Smooth muscle cell of the brain vasculature (primary cell): ENCODE data around the gene IER3.

ENCODE experiments used
- DNase-seq: peaks from one replicate; pipeline ENCODE4 v3.0.0-alpha.2; 2012; ENCODE audit warnings: low read depth, low spot score

Gene IER3, protein sequence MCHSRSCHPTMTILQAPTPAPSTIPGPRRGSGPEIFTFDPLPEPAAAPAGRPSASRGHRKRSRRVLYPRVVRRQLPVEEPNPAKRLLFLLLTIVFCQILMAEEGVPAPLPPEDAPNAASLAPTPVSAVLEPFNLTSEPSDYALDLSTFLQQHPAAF

DNA sequence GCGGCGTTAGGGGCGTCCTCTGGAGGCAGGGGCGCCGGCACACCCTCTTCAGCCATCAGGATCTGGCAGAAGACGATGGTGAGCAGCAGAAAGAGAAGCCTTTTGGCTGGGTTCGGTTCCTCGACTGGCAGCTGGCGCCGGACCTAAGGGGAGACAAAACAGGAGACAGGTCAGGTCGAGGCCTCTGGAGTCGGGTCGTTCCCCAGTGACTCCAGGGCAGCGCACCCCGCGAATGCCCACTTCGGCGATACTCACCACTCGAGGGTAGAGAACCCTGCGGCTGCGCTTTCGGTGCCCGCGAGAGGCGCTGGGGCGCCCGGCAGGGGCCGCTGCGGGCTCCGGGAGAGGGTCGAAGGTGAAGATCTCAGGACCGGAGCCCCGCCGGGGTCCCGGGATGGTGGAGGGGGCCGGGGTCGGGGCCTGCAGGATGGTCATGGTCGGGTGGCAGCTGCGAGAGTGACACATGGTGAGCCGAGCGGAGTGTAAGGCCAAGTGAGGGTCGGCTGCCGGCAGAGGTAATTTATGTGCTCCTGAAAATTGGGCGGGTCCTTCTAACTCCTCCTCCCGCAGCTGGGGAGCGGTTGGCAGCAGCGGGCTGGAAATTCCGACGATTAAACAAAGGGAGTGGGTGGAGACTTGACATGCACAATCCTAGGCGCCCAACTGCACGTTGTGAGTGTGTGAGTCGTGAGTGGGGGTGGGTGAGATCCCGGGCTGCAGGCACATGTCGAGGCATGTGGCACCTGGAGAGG, at the start of gene IER3:
Gene IER3 (minus strand): TSS at position 494 of the 752 bp plus-strand sequence. CDS start 29 bp downstream, at position 465.
- peak; percentile 61 for DNase-seq

DNA sequence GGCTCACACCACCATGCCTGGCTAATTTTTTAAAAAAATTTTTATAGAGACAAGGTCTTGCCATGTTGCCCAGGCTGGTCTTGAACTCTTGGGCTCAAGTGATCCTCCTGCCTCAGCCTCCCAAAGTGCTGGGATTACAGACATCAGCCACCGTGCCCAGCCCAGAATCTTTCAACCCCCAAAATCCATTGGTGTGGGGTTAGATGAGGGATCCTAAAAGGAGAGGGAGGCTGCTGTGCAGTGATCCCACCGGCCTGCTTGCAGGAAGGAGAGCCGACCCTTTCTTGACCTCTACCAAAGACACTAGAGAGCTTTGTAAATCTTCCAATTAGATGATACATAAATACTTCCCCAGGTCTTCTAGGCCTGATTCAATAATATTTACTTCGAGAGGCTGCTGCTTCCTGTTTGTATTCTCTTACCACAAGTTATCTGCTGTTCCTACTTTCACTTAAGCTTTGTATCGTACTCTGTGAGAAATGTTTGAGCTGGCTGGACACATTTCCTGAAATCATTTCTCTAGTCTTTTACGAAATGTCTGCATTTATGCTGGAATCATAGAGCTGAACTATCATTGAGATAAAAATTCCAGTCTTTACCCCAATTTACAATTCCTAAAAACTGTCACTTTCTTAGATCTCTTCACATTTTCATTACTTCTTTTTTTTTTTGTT, 49.3 kb upstream of the IER3 start:
- no peak for DNase-seq

DNA sequence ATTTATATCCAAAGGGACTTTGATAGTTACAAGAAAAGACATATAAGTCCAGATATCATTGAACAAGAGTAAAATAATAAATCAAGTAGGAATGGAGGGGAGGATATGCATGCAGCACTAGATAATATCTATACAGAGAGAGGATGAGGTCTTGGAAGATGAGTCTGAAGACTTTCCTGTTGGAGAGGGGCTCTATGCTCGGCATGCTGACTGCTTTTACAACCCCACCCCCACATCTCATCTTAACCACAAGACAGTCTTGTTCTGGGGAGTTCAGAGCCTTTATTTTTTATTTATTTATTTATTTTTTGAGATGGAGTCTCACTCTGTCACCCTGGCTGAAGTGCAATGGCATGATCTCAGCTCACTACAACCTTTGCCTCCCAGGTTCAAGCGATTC, 48.4 kb upstream of the IER3 start:
- DNase-seq = no peak

DNA sequence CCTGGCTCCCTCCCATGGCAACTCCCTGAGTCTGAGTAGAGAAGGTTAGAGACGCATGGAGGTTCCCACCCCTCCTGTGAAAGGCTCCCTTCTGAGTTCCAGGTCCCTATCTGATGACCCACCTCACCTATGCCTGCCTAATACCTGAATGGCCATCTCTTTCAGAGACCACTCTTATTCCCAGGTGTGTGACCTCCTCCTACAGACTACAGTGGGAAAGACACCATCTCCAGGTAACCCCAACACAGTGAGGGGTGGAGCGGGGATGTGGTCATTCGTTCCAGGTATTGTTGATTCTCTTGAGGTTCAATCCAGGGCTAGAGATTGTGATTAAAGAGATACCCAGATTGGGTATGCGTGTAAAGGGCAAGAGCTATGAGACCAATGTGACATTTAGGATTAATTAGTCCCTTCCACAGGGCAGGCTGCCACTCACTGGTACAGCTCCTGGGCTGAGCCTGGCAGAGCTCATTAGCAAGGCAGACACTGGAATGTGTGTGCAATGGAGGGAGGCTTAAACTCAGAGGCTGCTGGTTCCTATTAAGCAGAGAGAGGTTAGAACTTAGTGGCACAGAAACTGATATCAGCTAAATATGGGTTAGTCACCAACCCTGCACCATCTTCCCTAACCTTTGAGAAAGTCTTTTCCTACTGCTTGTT, 46.5 kb upstream of the IER3 start:
- no peak for DNase-seq

DNA sequence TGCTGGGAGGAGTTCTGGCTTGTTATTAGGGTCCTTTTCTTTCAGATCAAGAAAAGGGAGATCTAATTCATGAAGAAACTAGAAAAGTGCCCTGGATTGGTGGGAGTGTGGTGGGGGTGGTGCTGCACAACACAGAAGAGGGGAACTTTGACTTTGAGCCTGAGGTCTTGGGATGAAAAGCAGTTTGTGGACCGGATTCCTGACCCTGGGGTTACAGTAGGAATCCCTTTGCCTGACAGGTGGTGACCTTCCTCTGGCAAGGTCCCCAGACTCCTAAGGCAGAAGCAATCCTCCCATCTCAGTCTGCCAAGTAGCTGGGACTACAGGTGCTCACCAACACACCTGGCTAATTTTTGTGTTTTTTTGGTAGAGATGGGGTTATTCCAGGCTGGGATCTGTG, 45.3 kb upstream of the IER3 start:
- DNase-seq = no peak

DNA sequence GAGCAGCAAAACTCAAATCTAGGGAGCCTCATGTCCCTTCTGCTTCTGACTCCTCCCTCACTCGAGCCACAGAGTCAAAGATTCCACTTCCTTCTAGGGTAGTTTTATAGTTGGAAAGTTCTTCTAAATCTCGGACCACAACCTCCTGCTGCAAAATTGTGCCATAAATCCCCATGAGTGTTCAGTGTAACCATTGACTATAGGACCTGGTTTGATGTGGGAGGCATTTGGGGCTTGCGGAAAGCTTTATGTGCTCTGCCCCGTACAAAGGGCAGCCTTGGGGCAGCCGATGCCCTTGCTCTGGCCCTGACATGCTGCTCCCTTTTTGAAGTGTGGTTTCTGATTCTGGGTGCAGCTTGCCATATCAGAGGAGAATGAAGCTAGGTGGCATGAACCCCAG, 43.6 kb upstream of the IER3 start:
- DNase-seq = no peak

DNA sequence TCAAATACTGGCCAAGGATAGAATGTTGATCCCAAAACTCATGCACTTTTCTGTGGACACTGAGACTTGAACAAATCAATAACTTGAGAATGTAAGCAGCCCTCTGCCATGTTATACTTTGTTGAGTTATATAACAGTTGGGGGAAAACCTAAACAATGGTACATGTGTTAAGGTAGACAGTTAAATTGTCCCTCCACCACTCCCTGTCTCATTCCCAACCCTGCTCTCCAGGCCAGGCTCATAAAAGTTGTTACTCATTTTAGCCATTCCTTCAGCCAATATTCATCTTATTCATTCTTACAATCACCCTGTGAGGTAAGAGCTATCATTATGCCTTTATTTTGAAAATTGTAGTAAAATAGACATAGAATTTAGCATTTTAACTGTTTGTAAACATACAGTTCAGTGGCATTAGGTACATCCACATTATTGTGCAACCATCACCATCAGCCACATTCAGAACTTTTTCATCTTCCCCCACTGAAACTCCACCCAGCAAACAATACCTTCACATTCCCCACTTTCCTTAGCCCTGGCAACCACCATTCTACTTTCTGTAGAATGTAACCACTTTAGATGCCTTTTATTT, 38.2 kb upstream of the IER3 start:
- DNase-seq = no peak

DNA sequence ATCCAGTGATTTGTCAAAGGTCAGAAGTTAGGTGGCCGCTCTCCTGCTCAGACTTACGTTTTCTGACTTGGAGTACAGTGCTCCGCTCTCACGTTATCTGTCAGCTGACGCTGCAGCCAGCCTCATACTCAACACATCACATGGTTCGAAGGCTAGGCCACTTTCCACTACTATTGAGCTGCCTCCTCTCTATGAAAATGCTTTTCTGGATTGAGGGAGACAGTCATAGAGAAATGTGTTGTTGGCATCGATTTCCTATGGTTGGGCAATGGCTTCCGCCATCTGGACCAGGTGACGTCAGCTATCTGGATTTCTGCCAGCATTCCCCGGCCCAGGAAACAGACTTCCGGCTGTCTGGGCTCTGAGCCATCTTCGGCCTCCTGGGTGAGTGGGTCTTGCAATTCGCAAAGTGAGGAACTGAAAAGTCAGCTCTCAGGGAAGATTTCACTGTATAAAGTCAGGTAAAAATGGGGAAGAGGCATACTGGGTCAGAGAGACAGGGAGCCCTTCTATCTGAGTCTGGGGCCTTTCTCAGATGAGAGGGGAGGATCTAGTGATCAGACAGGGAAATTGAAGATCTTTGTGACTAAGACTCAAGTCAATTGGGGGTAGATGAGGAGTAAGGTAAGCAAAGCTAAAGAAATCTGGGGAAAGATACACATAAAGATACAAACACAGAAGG, 37.5 kb upstream of the IER3 start:
- DNase-seq = peak; percentile 97

DNA sequence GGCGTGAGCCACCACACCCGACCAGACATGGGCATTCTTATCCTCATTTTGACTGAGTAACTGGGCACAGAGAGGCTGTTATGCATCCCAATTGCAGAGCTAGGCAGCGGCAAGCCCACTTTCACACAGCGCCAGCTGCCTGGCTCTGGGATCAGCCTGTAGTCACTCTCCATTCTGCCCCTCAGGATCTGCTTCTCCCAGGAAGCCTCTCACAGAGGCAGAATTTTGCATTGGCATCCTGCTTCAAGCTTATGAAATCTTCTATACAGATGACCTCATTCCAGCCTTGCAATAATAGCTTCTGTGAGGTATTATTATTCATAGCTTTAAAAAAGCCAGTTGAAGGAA, 37.0 kb upstream of the IER3 start:
- no peak for DNase-seq

DNA sequence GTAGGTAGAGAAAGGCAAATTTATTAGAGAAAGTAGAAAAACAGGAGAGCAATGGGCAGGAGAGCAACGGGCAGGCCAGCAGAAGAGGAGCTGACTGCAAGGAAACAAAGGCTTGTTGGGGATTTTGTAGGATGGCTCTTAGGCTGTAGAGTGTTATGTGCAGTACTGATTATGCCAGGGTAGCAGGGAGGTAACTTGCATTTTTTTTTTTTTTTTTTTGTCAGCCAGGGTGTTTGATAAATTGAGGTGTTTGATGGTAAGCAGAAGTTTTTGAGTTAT, 36.2 kb upstream of the IER3 start:
- DNase-seq = no peak

DNA sequence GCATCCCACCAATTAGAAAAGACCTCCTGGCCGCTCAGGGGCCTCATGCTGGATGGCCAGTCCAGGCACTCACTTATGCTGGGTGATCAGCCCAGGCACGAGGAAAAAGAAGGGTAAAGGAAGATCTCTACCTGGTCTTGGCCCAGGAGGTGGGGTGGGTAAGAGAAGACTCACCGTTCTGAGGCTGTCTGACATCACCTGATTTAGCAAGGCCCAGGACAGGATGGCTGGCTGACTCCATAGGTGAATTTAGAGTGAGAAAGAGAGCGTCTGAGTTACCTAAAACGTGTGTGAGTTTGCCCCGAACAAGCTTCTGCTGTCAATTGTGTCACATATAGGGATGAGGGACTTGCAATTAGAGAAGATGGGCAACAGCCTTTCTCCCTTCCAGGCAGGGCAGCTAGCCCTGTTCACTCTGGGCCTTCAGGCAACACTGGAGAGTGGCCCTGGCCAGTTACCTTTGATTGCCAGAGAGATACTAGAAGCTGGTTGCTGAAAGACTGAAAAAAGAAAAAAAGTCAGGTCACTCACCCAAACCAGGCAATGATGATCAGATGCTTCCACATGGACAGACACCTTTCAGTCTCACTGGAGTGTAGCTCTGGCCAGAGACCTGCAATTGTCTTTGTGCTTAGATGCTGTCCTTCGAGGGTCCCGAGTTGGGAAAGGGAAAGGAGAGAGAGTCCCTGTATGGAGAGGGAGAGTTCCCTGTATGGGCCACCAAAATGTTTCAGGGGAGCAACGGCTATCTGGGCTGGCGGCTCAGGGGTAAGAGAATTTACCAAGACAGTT, 35.7 kb upstream of the IER3 start:
- DNase-seq = no peak

DNA sequence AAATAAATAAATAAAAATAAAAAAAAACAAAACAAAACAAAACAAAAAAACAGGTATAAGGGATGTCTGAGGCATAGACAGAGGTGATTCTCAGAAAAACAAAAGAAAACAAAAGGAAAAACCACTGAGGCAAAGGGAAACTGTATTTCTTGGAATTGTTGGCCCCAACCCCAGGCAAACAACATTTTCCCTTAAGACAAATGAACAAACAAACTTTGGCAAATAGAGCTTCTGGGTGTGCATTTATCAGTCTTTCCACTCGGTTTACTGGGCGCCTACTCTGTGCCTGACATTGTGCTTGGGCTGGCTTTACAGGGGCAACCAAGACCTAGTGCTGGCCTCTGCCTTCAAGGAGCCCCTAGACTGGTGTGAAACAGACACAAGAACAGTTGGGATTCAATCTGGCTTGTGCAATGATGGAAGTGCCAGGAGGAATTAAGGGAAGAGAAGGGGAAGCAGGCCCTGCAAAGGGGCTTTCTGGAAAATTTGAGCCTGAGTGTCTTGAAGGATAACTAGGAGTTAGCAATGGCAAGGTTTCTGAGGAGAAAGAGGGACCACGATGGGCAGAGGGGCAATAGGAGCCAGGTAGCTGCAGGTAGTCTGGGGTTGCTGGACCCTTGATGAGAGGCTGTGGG, 33.8 kb upstream of the IER3 start:
- DNase-seq = no peak

DNA sequence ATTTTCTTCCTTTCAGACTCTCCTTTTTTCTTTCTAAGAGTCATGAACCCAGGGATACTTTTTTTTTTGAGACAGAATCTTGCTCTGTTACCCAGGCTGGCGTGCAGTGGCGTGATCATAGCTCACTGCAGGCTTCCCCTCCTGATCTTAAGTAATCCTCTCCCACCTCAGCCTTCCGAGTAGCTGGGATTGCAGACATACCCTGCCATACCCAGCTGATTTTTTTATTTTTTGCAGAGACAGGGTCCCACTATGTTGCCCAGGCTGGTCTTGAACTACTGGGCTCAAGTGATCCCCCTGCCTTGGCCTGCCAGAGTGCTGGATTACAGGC, 32.8 kb upstream of the IER3 start:
- no peak for DNase-seq

DNA sequence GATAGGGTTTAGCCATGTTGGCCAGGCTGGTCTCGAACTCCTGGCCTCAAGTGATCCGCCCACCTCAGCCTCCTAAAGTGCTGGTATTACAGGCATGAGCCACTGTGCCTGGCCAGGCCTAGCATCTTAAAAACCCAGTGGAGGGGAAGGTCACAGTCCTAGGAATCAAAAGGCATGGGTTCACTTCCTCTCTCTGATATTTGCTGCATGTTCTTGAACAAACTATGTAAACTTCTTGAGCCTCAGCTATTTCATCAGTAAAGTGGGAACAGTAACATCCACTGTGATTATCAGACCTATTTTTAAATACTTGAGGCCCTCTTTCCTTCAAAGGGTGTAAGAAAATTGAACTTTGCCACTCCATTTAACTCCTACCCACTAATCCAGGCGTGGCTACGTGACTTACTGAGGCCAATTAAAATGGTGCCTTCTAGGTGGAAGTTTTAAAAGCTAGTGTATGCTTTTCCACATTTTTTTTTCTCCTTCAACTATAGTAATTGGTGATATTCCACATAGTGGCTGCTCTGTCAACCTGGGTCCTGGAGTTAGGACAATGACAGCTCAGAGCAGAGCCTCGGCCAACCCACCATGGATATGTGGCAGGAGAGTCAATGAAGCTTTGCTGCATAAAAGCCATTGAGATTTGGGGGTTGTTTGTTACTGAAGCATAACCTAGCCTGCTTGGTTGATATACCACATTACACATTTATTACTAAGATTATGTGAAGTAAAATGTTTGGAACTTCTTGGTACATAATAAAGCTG, 32.2 kb upstream of the IER3 start:
- DNase-seq = no peak

DNA sequence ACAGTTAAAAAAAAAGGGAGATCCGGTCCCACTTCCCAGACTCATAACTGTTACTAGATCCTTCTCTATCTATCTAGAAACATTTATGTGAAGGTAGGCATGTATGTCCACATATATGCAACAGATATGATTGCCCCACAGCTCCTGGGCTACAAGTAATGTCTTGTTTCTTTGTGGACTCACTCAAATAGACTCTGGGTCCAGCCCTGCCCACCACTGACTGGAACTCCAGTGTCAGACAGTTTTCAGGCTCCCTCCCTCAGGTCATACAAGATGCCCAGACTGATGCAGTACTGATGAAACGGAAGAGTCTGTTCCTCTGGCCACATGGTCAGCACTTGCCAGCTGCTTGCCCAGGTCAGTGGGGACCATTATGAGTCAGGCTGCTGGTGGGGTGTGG, 30.8 kb upstream of the IER3 start:
- DNase-seq = no peak

DNA sequence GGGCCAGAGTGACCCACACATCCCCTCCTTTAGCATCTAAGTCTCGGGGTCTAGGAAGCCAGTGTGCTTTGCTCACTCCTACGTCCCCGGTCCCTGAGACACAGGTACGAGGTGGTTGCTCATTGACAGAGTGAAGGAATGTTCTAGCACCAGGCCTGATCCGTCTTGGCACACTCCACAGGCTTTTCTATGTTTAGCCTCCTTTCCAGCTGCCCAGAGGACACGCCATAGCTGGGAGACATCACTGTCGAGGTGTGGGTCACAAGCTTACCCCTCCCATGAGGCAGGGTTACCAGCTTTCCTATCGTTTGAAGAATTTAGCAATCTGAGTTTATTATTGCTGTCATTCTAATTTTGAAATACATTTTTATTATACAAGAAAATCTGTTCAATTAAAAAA, 30.4 kb upstream of the IER3 start:
- DNase-seq = no peak

DNA sequence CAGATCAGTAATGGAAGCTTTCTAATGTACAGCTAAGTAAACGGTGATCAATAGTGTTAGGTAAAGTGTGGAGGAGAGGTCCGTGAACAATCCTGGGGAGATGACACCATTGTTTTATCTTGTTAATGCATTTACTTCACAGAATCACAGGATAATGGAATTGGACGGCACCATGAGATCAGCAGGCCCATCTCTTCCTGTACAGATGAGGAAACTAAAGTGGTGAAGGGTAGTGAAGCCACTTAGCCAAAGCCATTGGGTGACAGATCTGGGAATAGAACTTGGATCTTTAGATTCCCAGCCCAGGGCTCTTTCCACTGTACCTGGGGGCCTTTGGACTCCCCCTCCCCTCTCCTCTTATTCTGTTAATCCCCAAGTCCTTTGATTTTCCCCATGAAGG, 26.2 kb upstream of the IER3 start:
- DNase-seq = no peak

DNA sequence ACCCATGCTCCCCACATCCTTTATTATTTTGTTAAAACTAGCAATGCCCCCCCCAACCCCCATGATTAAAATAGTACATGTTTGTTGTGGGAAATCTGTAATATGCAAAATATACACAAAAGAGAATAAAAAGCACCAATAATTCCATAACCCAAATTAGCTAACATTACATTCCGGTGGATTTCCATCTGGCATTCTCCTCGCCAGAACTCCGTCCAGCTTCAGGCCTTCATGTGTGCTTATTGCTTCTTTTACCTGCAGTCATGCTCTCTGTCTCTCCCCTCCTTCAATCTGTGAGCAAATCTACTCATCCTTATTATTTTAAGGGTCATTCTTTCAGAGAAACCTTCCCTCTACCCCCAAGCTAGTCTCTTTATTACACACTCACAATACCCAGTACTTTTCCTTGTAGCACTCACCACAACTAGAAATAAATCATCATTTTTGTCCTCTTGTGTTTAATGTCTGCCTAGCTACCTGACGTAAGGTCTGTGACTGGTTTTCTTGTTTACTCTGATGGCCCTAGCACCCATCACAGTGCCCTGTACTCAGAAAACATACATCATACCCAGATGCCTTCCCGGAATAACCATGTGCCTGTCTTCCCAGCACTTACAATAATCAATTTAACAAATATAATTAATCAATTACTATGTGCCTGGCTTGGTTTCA, 25.6 kb upstream of the IER3 start:
- no peak for DNase-seq

DNA sequence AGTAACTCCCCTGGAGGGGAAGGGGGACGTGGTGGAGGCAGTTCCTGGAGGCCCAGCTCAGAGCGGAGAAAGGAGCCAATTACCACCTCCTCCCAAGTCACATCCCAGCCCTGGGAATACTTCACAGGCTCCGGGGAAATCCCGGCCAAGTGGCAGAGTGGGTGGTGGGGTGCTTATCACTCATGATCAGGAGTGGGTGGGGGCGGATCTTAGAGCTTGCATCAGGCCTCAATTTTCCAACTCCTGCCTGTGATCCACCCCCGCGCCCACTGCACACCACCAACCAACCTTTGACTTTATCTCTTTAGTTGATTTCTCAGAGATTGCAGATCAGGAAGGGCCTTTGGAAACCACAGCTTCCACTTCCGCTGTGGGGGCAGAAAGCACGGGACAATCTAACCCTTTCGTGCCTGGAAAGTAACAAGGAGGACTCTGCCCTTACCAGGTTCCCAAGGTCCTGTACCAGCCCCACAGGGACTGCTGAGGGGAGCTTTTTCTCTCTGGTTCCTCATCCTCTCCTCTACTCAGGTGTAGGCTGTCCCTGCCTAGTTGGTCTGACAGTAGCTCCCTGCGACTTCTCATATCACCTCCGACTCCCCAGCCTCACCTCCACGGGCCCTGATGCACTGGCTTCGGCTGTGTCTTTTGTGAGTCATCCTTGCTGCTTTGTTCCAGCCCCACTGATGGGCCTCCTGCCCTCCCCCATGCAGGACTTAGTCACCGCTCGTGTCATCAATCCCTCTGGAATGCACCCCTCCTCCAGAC, 24.9 kb upstream of the IER3 start:
- peak; percentile 52 for DNase-seq
